KMS-11 (cell line): Measurements from ENCODE around the gene CFAP251.

Source experiments
- H2AFZ ChIP-seq: fragments of 200-600 bp; sonication (generic); 2 replicates; pipeline ENCODE4 v1.6.1; 2016; ENCODE audit warnings: antibody characterized with exemption, mixed run types, low read depth
- H3K27ac ChIP-seq: fragments of 200-600 bp; sonication (generic); 2 replicates; pipeline ENCODE4 v1.6.1; 2016; ENCODE audit warnings: mild to moderate bottlenecking, mixed run types
- H3K27me3 ChIP-seq: fragments of 200-600 bp; sonication (generic); 2 replicates; pipeline ENCODE4 v1.6.1; 2017; ENCODE audit warnings: mild to moderate bottlenecking, low read depth, mixed run types, moderate library complexity; ENCODE audit not compliant: insufficient read depth
- H3K36me3 ChIP-seq: fragments of 200-600 bp; sonication (generic); 2 replicates; pipeline ENCODE4 v1.6.1; 2017; ENCODE audit warnings: mild to moderate bottlenecking, mixed run types; ENCODE audit not compliant: insufficient read depth
- H3K4me1 ChIP-seq: fragments of 200-600 bp; sonication (generic); 2 replicates; pipeline ENCODE4 v1.6.1; 2016; ENCODE audit warnings: mild to moderate bottlenecking, low read depth, mixed run types; ENCODE audit not compliant: poor library complexity, severe bottlenecking
- H3K4me2 ChIP-seq: fragments of 200-600 bp; sonication (generic); 2 replicates; pipeline ENCODE4 v1.7.0; 2016; ENCODE audit warnings: mild to moderate bottlenecking, mixed run types
- H3K4me3 ChIP-seq: fragments of 200-600 bp; sonication (generic); IDR thresholded peaks from 2 replicates; pipeline ENCODE4 v1.6.1; 2017; ENCODE audit warnings: low read depth, low read length, mixed read lengths; ENCODE audit not compliant: insufficient read depth
- H3K79me2 ChIP-seq: fragments of 200-600 bp; sonication (generic); 2 replicates; pipeline ENCODE4 v1.6.1; 2016; ENCODE audit warnings: low read depth, mixed run types; ENCODE audit not compliant: insufficient read depth
- H3K9ac ChIP-seq: fragments of 200-600 bp; sonication (generic); 2 replicates; pipeline ENCODE4 v1.6.1; 2016; ENCODE audit warnings: mild to moderate bottlenecking, mixed run types
- H4K20me1 ChIP-seq: fragments of 200-600 bp; sonication (generic); 2 replicates; pipeline ENCODE4 v1.6.1; 2016; ENCODE audit warnings: mild to moderate bottlenecking, mixed run types; ENCODE audit not compliant: insufficient read depth
- CTCF ChIP-seq: fragments of 200-600 bp; sonication (generic); conservative IDR thresholded peaks from 2 replicates; pipeline ENCODE4 v1.6.1; 2017; ENCODE audit warnings: low read depth, mild to moderate bottlenecking, antibody characterized with exemption, low read length, moderate library complexity, mixed read lengths

The CFAP251 gene

GRCh38 chr12:121969726-121970125 lies 51.3 kb downstream of the CFAP251 start:
- H4K20me1 ChIP-seq = no peaks in the 10 kb centered on the region
- no peak overlapping the region for H3K27ac ChIP-seq
- H3K36me3 ChIP-seq = no peaks in the 10 kb centered on the region
- no peak overlapping the region for H3K9ac ChIP-seq
- no peaks in the 10 kb centered on the region for H3K4me1 ChIP-seq
- H2AFZ ChIP-seq = no peak overlapping the region
- no peak overlapping the region for H3K4me3 ChIP-seq
- no peaks in the 10 kb centered on the region for H3K79me2 ChIP-seq
- no peak for TF ChIP-seq CTCF
- no peaks in the 10 kb centered on the region for H3K27me3 ChIP-seq
- no peak overlapping the region for H3K4me2 ChIP-seq

- Histone ChIP-seq H2AFZ (no peak overlapping the region), H3K79me2 (no peaks in the 10 kb centered on the region), H3K9ac (no peak overlapping the region), H3K36me3 (no peaks in the 10 kb centered on the region), H3K27ac (no peak overlapping the region), H3K4me1 (no peaks in the 10 kb centered on the region), H3K27me3 (no peaks in the 10 kb centered on the region), H3K4me2 (no peak overlapping the region), H4K20me1 (no peaks in the 10 kb centered on the region), H3K4me3 (no peak overlapping the region)
- no peak for TF ChIP-seq CTCF
Observed at GRCh38 chr12:121970581-121971300, 52.3 kb downstream of the CFAP251 start.

GRCh38 chr12:121974026-121974985 lies 55.9 kb downstream of the CFAP251 start:
- TF ChIP-seq CTCF = no peak
- H3K36me3 ChIP-seq = no peaks in the 10 kb centered on the region
- H2AFZ ChIP-seq = no peak overlapping the region
- H3K27ac ChIP-seq = no peak overlapping the region
- H3K9ac ChIP-seq = no peak overlapping the region
- no peaks in the 10 kb centered on the region for H3K79me2 ChIP-seq
- H4K20me1 ChIP-seq = no peaks in the 10 kb centered on the region
- no peak overlapping the region for H3K4me3 ChIP-seq
- no peaks in the 10 kb centered on the region for H3K4me1 ChIP-seq
- H3K4me2 ChIP-seq = no peak overlapping the region
- H3K27me3 ChIP-seq = no peaks in the 10 kb centered on the region

- Histone ChIP-seq H3K4me3 (no peak overlapping the region), H3K27me3 (no peaks in the 10 kb centered on the region), H3K79me2 (no peaks in the 10 kb centered on the region), H4K20me1 (no peaks in the 10 kb centered on the region), H3K36me3 (no peaks in the 10 kb centered on the region), H3K9ac (no peak overlapping the region), H3K27ac (no peak overlapping the region), H2AFZ (no peak overlapping the region), H3K4me2 (no peak overlapping the region), H3K4me1 (no peaks in the 10 kb centered on the region)
- no peak for TF ChIP-seq CTCF
Observed at GRCh38 chr12:121975021-121975420, 56.6 kb downstream of the CFAP251 start.
